GM18909 (cell line): ENCODE measurements around the gene UCMA.
"Not testable (repeated sequence)": the region's sequence is repeated elsewhere in the genome, so short reads cannot be mapped to it uniquely, and the experiment has no call there.

ENCODE experiments used
- ATAC-seq: cut with Tn5 transposase; IDR thresholded peaks from one replicate; pipeline ENCODE4 v1.9.1; 2021; ENCODE audit warnings: mild to moderate bottlenecking; ENCODE audit not compliant: unreplicated experiment, poor library complexity

UCMA gene

GRCh38 chr10:13234736-13235135 lies 562 bp upstream of the UCMA start:
- not testable (repeated sequence) for ATAC-seq

- ATAC-seq: no peak
Observed at GRCh38 chr10:13233358-13233757, 816 bp downstream of the UCMA start.

GRCh38 chr10:13231808-13232207 lies 2.4 kb downstream of the UCMA start:
- ATAC-seq: no peak

- no peak for ATAC-seq
Observed at GRCh38 chr10:13231190-13231589, 3.0 kb downstream of the UCMA start.

- no peak for ATAC-seq
Observed at GRCh38 chr10:13227031-13227430, 7.1 kb downstream of the UCMA start.

- no peak for ATAC-seq
Observed at GRCh38 chr10:13225601-13226000, 8.6 kb downstream of the UCMA start.

GRCh38 chr10:13224210-13224995 lies 9.8 kb downstream of the UCMA start:
- no peak for ATAC-seq

GRCh38 chr10:13223241-13223640 lies 10.9 kb downstream of the UCMA start:
- ATAC-seq: no peak

- ATAC-seq: no peak
Observed at GRCh38 chr10:13222566-13222965, 11.6 kb downstream of the UCMA start.

- ATAC-seq: no peak
Observed at GRCh38 chr10:13222151-13222550, 12.0 kb downstream of the UCMA start.

GRCh38 chr10:13221572-13221971 lies 12.6 kb downstream of the UCMA start:
- ATAC-seq: no peak

GRCh38 chr10:13219685-13220670 lies 14.2 kb downstream of the UCMA start:
- no peak for ATAC-seq

GRCh38 chr10:13218878-13219277 lies 15.3 kb downstream of the UCMA start:
- no peak for ATAC-seq

GRCh38 chr10:13213163-13213562 lies 21.0 kb downstream of the UCMA start:
- no peak for ATAC-seq

GRCh38 chr10:13206546-13207443 lies 27.4 kb downstream of the UCMA start:
- no peak for ATAC-seq

GRCh38 chr10:13206091-13206490 lies 28.1 kb downstream of the UCMA start:
- no peak for ATAC-seq

GRCh38 chr10:13201132-13201531 lies 33.0 kb downstream of the UCMA start:
- ATAC-seq: no peak

GRCh38 chr10:13195016-13195415 lies 39.2 kb downstream of the UCMA start:
- no peak for ATAC-seq

- no peak for ATAC-seq
Observed at GRCh38 chr10:13193637-13194036, 40.5 kb downstream of the UCMA start.

- no peak for ATAC-seq
Observed at GRCh38 chr10:13191362-13191761, 42.8 kb downstream of the UCMA start.
